Measurements from ENCODE around the gene WAC.

The WAC gene

DNA sequence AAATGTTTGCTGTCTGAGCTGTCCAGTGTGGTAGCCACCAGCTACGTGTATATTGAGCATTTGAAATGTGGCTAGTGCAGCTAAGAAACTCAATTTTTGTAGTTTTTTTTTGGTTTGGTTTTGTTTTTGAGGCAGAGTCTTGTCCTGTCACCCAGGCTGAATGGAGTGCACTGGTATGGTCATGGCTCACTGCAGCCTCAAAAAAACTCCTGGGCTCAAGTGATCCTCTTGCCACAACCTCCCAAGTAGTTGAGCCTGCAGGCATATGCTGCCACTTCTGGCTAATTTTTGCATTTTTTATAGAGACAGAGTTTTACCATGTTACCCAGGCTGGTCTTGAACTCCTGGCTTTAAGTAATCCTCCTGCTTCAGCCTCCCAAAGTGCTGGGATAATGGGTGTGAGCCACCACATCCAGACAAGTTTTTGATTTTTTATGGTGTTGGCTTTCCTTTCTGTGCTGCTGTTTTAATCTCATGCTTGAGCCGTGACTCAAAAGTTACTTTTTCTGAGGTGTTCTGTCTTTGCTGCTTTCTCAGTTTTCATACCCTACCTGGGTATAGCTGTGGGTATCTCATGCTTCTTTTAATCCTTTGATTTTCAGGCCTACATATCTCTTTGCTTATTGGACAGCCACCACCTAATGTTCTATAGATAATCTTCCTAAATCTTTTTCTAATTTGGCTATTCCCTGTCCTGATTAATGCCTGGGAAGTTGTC is 16.0 kb downstream of the WAC start:
- no peak for DNase-seq (ENCODE audit: low read depth)
- TF ChIP-seq, protein P1, sequence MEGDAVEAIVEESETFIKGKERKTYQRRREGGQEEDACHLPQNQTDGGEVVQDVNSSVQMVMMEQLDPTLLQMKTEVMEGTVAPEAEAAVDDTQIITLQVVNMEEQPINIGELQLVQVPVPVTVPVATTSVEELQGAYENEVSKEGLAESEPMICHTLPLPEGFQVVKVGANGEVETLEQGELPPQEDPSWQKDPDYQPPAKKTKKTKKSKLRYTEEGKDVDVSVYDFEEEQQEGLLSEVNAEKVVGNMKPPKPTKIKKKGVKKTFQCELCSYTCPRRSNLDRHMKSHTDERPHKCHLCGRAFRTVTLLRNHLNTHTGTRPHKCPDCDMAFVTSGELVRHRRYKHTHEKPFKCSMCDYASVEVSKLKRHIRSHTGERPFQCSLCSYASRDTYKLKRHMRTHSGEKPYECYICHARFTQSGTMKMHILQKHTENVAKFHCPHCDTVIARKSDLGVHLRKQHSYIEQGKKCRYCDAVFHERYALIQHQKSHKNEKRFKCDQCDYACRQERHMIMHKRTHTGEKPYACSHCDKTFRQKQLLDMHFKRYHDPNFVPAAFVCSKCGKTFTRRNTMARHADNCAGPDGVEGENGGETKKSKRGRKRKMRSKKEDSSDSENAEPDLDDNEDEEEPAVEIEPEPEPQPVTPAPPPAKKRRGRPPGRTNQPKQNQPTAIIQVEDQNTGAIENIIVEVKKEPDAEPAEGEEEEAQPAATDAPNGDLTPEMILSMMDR (IDR thresholded peaks at IDR 0.05; ENCODE audit: low read length, missing control alignments): no peak
- no peak overlapping the region for H3K4me3 ChIP-seq (replicated peaks; ENCODE audit: low read depth, low read length)

GRCh38 chr10:28551086-28551485 is 18.2 kb downstream of the WAC start:
- DNase-seq (ENCODE audit: low read depth): no peak
- TF ChIP-seq, protein P1 (IDR thresholded peaks at IDR 0.05; ENCODE audit: low read length, missing control alignments): no peak
- H3K4me3 ChIP-seq (replicated peaks; ENCODE audit: low read depth, low read length): no peak overlapping the region

GRCh38 chr10:28552775-28553174 is 19.9 kb downstream of the WAC start:
- no peak overlapping the region for H3K4me3 ChIP-seq (replicated peaks; ENCODE audit: low read depth, low read length)
- TF ChIP-seq, protein P1 (IDR thresholded peaks at IDR 0.05; ENCODE audit: low read length, missing control alignments): no peak
- no peak for DNase-seq (ENCODE audit: low read depth)

- DNase-seq (ENCODE audit: low read depth): no peak
- H3K4me3 ChIP-seq (replicated peaks; ENCODE audit: low read depth, low read length): no peak overlapping the region
- TF ChIP-seq, protein P1 (IDR thresholded peaks at IDR 0.05; ENCODE audit: low read length, missing control alignments): no peak
Observed at GRCh38 chr10:28554009-28554408, 21.1 kb downstream of the WAC start.

- no peak for DNase-seq (ENCODE audit: low read depth)
- TF ChIP-seq, protein P1 (IDR thresholded peaks at IDR 0.05; ENCODE audit: low read length, missing control alignments): no peak
Observed at GRCh38 chr10:28554952-28555351, 22.0 kb downstream of the WAC start.

DNA sequence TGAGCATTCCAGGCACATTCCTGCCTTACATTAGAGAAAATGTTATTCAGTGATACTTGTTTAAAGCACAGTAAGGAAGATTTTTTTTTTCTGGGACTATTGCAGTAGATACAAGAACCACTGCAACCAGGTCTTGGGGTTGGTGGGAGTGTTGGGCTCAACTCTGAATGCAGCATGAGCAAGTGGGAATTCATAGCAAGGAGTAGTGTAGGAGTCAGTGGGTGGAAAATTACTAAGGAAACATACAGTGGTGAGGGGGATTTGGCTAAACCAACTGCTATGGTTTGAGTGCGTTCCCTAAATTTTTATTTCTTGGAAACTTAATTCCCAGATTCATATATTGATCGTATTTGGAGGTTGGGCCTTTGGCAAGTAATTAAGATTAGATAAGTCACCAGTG is 22.4 kb downstream of the WAC start:
- H3K4me3 ChIP-seq (replicated peaks; ENCODE audit: low read depth, low read length): no peak overlapping the region
- no peak for DNase-seq (ENCODE audit: low read depth)
- TF ChIP-seq, protein P1 (IDR thresholded peaks at IDR 0.05; ENCODE audit: low read length, missing control alignments): no peak

More at GRCh38 chr10:28554952-28555351, 22.0 kb downstream of the WAC start:
- H3K4me3 ChIP-seq (replicated peaks; ENCODE audit: low read depth, low read length): no peak overlapping the region

GRCh38 chr10:28556142-28556541 is 23.2 kb downstream of the WAC start:
- H3K4me3 ChIP-seq (replicated peaks; ENCODE audit: low read depth, low read length): no peak overlapping the region
- TF ChIP-seq, protein P1 (IDR thresholded peaks at IDR 0.05; ENCODE audit: low read length, missing control alignments): no peak
- DNase-seq (ENCODE audit: low read depth): no peak

Measured in fibroblast of pulmonary artery (primary cell).